HepG2 (cell line): Measurements from ENCODE around the gene UBTD2. TPM values are rescaled to one million over a fixed set of nuclear protein-coding genes. Genes with fewer than 3 reads are reported as not detected.

Experiments used
- ARID4A ChIP-seq: sonication (generic); formaldehyde crosslinking; IDR thresholded peaks from 2 replicates; pipeline ENCODE4 v1.5.0; 2020; ENCODE audit warnings: mild to moderate bottlenecking, missing genetic modification reagents, borderline replicate concordance
- FOXK1 ChIP-seq: sonication (generic); formaldehyde crosslinking; IDR thresholded peaks from 2 replicates; pipeline ENCODE4 v1.4.0; 2020; ENCODE audit warnings: low read depth, missing genetic modification reagents, borderline replicate concordance
- FOXP4 ChIP-seq: sonication (generic); formaldehyde crosslinking; IDR thresholded peaks from 2 replicates; pipeline ENCODE4 v1.4.0; 2020; ENCODE audit warnings: missing genetic modification reagents
- KDM3A ChIP-seq: IDR thresholded peaks from 2 replicates; pipeline ENCODE4 v1.6.1; 2018; ENCODE audit warnings: low read depth, missing compliant biosample characterization
- NR3C1 ChIP-seq: sonication (generic); formaldehyde crosslinking; IDR thresholded peaks from 2 replicates; pipeline ENCODE4 v1.4.0; 2020; ENCODE audit warnings: missing genetic modification reagents
- RAD21 ChIP-seq: fragments of 450-650 bp; formaldehyde crosslinking; IDR thresholded peaks from 2 replicates; pipeline ENCODE4 v1.5.0; 2020; ENCODE audit warnings: mild to moderate bottlenecking
- TCF7L2 ChIP-seq: IDR thresholded peaks from 2 replicates; pipeline ENCODE4 v1.6.1; 2011; ENCODE audit warnings: mild to moderate bottlenecking, low read depth, low read length, moderate library complexity
- TMF1 ChIP-seq: sonication (generic); formaldehyde crosslinking; IDR thresholded peaks from 2 replicates; pipeline ENCODE4 v1.8.1; 2022; ENCODE audit warnings: low read depth, missing genetic modification reagents
- polyA plus RNA-seq, 8 experiments: library from polyadenylated mRNA; depleted of rRNA in 3 of 8; stranded (reverse) in 7 of 8; unstranded in 1 of 8; fragments of >200 nt; fragmentation: Illumina TruSeq in 4 of 8; extraction: Trizol in 4 of 8; gene quantifications; 2 replicates each; pipeline versions ENCODE4 v1.2.1 to v1.2.3, GENCODE V29; 2011 to 2016; ENCODE audit warnings: low read depth in 4 of 8, missing spikeins in 1 of 8, mixed read lengths in 1 of 8; ENCODE audit not compliant: insufficient read depth in 1 of 8
- total RNA-seq, 5 experiments: library from RNA; depleted of rRNA; stranded (reverse); fragments of >200 nt; fragmentation: Illumina TruSeq; extraction: Trizol; gene quantifications; 2 replicates each; pipeline ENCODE4 v1.2.3, GENCODE V29; 2016; ENCODE audit warnings: low read depth in 1 of 5

Gene UBTD2
- total and polyA plus RNA-seq, 2 of the 13 experiments (the other 11 are each of a cell fraction or from before 2014, with no cell fraction given), result 15.2 to 24.1 TPM

GRCh38 chr5:172321593-172321992, 38.0 kb upstream of the UBTD2 start (continued):
- TF ChIP-seq ARID4A (CRISPR knock-in tag) (no peak), KDM3A (CRISPR knock-in tag) (no peak), RAD21 (no peak), FOXP4 (CRISPR knock-in tag) (no peak), TMF1 (no peak), NR3C1 (CRISPR knock-in tag) (no peak), FOXK1 (CRISPR knock-in tag) (no peak), TCF7L2 (no peak)
- TF ChIP-seq, all 625 proteins: peak for 0
